Panc1 (cell line): ENCODE results near the gene FSD1L.

Experiments used
- POLR2AphosphoS5 ChIP-seq: IDR thresholded peaks from 2 replicates; pipeline ENCODE4 v1.6.1; 2012; ENCODE audit warnings: mild to moderate bottlenecking, low read depth, low read length, moderate library complexity
- TF ChIP-seq, protein P1 (sequence below): fragments of 450-650 bp; IDR thresholded peaks from 2 replicates; pipeline ENCODE4 v1.5.1; 2017; ENCODE audit warnings: mild to moderate bottlenecking

DNA sequence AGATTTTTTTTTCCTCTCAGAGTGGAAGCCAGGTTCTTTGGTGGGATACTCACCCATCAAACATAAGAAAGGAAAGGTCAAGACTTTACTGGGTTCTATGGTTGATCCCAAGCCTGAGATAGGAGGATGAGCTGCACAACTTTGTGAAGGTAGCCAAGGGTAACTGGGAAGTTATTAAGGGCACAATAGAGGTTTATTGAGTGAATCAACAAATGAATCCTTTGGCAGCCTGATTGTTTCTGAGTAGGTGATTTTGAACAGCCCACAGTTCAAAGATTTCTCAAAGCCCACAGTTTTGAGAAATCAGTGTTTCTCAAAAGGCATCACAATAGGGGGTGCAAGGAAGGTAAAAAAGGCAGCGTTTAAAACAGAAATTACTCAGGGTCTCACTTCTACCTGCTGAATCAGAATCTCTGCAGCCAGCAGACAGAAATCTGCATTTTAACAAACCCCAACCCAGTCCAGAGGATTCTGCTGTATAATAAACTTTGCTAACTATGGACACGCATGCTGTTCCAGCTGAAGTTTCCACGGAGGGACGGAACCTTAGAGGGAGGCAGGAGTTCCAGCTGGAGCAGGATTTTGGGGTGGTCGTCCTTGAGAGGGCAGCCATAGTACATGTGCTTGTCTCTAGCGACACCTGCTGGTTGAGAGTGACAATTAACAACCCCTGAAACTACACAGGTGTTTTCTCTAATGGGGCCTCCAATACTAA lies 32.7 kb upstream of the FSD1L start:
- TF ChIP-seq, protein P1, sequence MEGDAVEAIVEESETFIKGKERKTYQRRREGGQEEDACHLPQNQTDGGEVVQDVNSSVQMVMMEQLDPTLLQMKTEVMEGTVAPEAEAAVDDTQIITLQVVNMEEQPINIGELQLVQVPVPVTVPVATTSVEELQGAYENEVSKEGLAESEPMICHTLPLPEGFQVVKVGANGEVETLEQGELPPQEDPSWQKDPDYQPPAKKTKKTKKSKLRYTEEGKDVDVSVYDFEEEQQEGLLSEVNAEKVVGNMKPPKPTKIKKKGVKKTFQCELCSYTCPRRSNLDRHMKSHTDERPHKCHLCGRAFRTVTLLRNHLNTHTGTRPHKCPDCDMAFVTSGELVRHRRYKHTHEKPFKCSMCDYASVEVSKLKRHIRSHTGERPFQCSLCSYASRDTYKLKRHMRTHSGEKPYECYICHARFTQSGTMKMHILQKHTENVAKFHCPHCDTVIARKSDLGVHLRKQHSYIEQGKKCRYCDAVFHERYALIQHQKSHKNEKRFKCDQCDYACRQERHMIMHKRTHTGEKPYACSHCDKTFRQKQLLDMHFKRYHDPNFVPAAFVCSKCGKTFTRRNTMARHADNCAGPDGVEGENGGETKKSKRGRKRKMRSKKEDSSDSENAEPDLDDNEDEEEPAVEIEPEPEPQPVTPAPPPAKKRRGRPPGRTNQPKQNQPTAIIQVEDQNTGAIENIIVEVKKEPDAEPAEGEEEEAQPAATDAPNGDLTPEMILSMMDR: peak; percentile 82
- no peak for TF ChIP-seq POLR2AphosphoS5
